ENCODE results near the gene MTFR1L.

Gene MTFR1L

DNA sequence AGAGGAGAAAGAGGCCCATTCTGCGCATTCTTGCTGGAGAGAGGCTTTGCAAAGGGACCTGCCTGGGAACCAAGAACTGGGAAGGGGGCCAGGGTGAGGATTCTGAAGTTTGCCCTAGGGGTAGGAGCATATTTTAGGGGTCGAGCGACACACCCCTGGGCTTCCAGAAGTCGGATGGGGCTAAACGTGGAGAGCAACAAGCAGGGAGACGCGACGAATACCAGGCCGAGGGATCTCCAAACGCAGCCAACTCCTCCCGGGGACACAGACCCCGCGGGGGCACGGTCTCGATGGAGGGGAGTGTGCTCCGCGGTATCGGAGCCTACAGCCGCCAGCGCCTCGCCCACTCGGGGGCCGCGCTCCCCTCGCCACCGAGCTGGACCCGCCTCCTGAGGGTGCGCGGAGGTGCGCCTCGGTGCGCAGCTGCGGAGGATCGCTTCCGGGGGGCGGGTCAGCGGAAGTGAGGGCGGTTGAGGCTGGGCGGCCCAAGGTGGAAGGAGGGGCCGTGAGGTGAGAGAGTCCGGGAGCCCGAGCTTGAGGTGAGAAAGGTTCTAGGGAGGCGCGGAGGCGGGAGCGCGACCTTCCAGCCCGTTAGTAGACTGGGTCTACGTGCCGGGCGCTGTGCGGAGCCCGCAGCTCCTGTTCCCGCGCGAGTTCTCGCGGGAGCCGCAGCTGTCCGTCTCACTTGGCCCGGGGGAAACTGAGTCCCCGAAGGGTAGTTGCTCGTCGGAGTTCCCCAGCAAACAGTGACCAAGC lies at the start of gene MTFR1L:
TSS of gene MTFR1L (plus strand) at position 464 of the 756 bp plus-strand sequence. CDS start 3,151 bp downstream, outside the sequence.
- peak; percentile 73 for DNase-seq

DNA sequence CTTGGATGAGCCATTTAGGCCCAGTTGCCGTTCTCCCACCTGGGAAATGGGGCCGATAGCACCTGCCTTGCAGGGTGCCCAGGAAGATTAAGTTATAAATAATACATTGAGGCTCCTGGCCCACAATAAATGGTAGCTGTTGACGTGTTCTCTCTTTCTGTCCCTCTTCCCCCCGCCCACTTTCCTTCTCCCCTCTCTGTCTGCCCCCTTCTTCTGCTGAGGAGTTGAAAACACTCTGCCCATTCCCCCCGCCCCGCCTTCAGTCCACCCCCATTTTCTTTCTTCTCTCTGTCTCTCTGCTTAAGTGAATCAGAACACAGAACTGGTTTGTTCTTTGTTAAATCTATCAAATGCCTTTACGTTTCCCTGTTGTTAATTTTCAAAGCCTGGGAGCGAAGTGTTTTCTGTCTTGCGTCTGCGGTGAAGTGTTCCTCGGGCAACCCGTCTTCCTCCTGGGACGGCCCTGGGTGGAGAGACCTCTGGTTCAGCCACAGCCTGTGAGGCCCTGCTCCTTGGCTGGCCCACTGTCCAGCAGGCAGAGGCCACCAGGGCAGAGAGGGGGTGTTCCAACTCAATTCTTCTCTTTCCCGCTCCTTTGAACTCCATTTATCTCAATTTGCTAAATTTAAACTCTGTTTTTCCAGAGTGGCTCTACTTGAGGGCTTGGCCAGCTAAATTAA lies 49.1 kb upstream of the MTFR1L start:
- DNase-seq: no peak

DNA sequence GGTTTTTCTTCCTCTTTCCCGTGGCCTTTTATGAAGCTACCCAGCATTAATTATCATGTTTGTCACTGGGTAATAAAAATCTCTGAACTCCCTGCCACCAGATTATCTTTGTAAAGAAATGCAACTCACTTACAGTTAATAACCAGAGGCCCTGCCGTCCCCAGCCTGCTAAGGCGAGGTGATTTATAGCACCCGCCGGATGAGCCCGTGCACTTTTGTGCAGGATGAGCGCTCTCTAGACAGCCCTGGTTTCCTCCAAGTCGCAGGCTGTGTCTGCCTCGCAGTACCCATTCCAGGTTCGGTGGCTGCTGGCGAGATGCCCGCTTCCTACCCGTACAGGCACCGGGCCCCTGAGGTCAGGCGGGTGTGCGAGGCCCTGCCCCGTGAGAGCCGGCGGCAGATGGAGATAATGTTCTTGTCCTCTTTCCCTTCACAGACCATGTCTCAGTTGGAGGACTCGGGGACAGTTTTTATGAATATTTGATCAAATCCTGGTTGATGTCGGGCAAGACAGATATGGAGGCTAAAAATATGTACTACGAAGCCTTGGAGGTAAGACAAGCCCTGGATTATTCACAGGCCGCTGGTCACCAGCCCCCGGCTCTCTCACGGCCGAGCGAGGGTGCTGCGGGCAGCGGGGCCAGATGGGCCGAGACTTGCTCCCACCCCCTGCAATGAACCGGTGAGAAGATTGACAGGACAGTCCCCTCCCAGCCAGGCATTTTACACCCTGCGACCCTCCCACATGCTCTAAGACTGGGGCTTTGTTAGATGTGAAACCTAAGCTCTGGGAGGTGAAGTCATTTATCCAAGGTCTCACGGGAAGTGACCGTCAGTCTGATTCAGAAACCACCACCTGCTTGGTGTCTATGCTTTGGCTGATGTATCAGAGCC lies 48.3 kb upstream of the MTFR1L start:
- peak; percentile 59 for DNase-seq

GRCh38 chr1:25772164-25772563 lies 47.6 kb upstream of the MTFR1L start:
- DNase-seq: no peak

GRCh38 chr1:25772692-25773245 lies 47.0 kb upstream of the MTFR1L start:
- no peak for DNase-seq

DNA sequence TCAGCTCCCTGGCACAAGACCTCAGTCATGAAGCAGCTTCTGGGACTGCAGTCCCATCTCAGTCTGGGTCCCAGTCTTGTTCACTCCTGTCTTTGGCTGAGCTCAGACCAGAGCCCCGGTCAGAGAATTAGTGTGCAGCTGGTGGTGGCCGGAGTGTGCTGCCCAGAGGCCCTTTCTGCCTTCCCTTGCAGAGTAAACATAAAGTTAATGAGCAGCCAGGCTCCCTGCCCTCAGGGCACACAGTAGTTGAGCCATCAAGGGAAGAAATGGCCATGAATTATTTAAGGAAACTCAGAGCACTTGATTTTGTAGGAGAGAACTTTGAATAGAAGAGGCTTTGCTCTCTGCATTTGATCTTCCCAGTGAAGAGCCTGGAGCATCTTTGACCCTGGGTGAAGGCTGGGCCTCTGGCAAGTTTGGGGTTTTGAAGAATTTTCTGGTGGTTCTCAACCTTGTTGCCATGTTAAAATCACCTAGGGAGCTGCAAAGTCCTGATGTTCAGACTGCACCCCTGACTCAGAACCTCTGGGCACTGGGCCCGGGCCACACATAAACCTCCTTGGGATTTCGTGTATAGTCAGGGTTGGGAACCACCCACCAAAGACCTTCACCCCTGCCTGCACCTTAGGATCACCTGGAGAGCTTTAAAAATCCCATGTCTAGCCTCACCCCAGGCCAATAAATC lies 46.2 kb upstream of the MTFR1L start:
- no peak for DNase-seq

DNA sequence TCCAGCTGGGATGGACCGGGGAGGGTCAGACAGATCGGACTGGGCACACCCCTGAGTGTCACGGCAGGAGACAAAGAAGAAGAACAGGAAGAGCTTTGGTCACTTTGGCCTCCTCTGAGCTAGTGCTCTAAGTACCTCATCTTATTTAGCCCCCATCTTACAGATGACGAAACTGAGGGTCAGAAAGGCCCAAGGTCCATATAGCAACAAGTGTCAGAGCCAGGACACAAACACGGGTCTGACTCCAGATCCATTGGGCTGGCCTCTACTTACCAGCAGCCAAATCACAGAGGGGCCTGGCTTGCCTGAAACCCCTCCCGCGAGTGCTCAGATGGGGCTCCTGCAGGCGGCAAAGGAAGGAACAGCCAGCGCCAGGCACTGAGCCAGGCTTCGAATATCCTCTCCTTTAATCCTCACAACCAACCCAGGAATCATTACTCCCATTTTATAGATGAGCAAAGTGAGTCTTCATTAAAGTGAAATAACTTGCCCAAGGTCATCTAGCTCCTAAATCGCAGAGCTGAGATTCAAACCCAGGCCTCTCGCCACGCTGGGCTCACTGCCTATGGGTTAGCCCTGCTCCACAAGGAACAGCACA lies 45.4 kb upstream of the MTFR1L start:
- DNase-seq: no peak

- peak; percentile 72 for DNase-seq
Observed at GRCh38 chr1:25774921-25775771, 44.6 kb upstream of the MTFR1L start.

DNA sequence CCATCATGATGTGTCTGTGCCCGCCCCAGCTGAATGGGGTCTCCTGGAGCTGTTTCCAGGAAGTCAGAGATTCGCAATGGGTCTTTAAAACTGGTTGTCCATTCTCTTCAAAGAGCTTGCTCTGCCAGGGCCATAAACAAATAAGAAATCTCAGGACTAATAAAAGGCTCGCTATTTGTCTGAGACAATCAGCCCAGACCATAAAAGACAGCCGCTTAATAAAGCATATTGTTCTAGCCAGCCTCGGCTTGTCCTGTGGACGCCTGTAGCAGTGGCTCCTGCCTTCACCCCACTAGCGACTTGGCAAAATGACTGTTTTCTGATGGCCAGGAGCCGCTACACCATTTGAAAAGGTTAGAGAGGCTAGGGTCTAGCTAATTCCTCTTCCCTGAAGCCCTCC lies 40.4 kb upstream of the MTFR1L start:
- DNase-seq: no peak

DNA sequence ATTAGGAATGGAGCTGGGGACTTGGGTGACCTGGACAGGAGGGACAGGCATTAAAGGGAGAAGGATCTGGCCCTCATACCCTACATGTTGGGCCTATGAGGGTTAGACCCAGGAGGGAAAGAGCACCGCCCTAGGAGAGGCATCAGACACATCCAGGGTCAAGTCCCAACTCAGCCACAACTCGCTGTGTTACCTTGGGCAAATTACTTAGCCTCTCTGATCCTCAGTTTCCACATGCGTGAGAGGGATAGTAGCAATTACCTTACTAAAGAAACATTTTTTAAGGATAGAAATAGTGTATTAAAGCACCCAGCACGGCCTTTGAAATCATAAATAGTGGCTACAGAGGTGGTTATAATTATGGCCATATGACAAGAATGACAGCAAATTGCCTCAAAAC lies 39.9 kb upstream of the MTFR1L start:
- DNase-seq: no peak

- peak; percentile 29 for DNase-seq
Observed at GRCh38 chr1:25780318-25781129, 39.2 kb upstream of the MTFR1L start.

DNA sequence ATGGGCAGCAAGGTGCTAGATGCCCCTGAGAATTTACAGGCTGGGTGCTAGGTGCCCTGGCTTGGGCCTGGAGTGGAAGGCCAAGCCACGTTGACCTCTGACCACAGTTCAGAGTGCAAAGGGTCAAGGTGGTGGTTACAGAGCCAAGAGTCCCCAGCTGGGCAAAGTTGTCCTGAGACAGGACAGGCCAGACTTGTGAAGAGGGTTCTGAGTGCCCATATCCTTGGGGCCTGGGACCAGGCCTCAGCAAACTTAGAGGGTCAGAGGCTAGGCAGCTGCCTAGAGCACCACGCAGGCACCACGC lies 38.7 kb upstream of the MTFR1L start:
- DNase-seq: no peak

- no peak for DNase-seq
Observed at GRCh38 chr1:25782608-25783201, 37.0 kb upstream of the MTFR1L start.

DNA sequence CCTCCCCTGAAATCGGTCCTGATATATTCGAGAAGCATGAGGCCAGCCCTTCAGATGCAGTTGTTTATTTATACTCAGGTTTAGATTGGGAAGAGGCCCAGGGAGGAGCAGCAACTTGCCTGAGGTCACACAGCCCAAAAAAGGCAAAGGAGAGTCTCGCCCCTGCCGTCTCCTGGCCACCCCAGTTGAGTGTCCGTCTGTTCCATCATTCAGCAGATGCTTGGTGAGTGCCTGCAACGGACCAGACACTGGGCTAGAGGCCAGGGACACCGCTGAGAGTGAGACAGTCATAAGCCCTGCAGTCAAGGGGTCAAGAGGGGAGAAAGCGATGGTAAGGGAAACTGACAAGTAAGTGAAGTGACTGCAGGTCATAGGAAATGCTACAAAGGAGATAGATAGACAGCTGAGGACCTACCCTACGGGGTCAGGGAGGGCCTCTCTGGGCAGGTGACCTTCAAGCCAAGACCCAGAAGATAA lies 35.1 kb upstream of the MTFR1L start:
- DNase-seq: no peak

DNA sequence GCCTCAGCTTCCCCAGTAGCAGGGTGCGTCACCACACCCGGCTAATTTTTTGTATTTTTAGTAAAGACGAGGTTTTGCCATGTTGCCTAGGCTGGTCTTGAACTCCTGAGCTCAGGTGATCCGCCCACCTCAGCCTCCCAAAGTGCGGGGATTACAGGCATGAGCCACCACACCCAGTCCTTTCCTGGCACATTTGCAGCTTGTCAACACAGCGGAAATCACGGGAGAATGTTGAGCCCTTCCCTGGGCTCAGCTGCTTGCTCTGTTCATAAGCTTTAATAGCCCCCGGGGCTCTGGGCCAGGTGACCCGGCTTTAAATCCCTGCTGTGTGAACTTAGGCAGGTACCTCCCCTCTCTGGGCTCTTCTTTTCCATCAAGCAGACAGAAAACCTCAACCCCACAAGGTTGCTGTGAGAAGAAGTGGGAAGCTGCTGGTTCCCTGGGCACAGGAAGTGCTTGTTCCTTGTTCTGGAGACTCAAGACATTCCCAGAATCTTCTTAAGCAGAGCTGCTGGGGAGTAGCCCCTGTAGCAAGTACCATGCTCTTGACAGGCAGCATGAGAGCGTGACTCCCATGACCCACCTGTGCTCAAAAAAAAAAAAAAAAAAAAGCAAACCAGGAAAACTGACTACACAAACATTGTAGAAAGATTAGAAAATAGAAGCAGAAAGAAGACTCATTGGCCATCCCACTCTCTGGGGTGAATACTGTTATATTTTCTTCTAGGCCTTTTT lies 34.3 kb upstream of the MTFR1L start:
- no peak for DNase-seq

GRCh38 chr1:25786887-25787759 lies 32.6 kb upstream of the MTFR1L start:
- DNase-seq: no peak

DNA sequence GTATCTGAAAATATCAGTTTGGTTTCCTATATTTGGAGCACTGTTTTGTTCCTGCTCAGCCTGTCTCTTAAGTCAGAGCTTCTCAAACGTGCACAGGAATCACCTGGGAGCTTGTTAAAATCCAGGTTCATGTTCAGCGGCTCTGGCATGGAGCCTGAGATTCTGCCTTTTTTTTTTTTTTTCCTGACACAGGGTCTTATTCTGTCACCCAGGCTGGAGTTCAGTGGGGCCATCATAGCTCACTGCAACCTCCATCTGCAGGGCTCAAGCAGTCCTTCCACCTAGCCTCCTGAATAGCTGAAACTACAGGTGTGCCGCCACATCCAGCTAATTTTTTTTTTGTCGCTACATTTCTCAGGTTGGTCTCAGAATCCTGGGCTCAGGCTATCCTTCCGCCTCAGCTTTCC lies 32.0 kb upstream of the MTFR1L start:
- no peak for DNase-seq

DNA sequence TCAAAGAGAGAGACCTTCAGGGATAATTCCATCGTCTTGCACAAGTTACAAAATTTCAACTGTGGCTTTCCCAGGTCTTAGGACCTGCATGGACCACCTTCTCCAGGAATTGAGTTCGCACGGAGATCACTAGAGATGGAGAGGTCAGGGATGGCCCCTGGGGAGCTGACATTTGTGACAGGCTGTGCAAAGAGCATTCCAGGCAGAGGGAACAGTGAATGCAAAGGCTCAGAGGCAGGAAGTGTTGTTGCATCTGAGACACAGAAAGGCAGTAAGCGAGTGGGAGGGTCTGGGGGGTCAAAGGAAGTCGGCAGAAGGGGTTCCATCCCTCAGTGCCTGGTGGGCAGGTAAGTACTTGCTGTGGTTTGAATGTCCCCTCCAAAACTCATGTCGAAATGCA lies 29.3 kb upstream of the MTFR1L start:
- DNase-seq: no peak

All from DMS79 (cell line).